GM21717 (cell line): ENCODE measurements around the gene STX19.
"Not testable (repeated sequence)": the region's sequence is repeated elsewhere in the genome, so short reads cannot be mapped to it uniquely, and the experiment has no call there.

Source experiments
- ATAC-seq: cut with Tn5 transposase; IDR thresholded peaks from one replicate; pipeline ENCODE4 v1.9.1; 2021; ENCODE audit warnings: mild to moderate bottlenecking, moderate library complexity; ENCODE audit not compliant: unreplicated experiment

The STX19 gene

GRCh38 chr3:93981649-93982048 lies 46.7 kb downstream of the STX19 start:
- ATAC-seq = no peak

DNA sequence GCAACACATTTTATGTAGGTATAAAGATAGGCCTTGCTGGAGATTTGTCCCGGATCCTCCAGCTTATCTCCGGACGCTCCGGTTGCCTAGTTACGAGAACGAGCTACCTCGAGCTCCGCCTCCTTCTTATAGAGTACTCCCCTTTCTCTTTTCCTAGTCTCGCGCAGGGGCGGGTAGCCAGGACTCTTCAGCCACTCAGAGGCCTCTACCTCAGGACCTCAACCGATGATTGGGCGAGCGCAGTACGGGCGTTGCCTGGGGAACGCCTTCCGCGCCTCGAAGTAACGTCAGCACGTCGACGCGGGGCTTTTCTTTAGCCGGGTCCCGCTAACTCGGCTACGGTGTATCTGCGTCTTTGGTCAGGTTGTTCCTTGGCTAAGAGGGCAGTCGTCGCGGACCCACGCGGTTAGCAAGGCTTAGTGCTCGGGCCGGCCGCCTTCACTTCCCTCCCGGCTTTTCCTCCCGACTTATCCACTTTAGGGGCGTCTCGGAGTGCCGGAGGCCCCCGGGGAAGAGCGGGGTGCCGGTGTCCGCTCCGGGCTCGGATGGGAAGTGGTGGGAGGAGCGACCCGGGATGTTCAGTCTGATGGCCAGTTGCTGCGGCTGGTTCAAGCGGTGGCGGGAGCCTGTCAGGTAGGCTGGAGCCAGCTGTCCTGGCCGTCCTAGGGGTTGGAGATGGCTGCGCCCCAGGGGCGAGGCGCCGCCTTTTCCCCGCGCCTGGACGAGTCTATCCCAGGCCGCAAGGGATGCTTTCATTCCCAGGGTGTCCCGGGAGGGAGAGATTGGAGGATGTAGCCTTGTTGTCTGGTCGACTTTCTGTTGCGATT lies 48.3 kb downstream of the STX19 start, which contains the start of gene ARL13B:
Gene ARL13B, plus strand, starts transcription at position 306 of the 827 bp plus-strand sequence. Its CDS starts 269 bp downstream, at position 575.
- ATAC-seq = peak; percentile 100

- ATAC-seq = peak; percentile 82
These were observed 55.0 kb downstream of the STX19 start, which contains the start of gene PROS1 for GRCh38 chr3:93973131-93974126. TSS of gene PROS1 (minus strand) at chr3:93973896. CDS start at chr3:93973749, 147 bp downstream.

DNA sequence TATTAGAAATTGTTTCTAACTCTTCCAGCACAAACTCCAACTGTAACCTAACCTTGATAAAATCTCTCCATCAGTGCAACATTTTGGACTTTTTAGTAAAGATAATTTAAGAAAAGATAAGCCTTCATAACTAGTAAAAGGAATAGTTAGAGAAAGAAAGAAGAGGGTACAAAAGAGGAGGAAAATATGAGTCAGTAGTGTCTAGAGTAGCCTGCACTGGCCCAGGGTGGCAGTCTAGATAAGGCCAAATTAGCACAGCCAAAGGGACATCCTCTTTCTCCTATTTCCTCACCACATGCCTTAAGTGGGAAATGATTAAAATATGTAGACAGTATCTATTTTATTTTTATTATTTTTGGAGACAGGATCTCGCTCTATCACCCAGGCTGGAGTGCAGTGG lies 58.4 kb downstream of the STX19 start:
- ATAC-seq = no peak

- ATAC-seq = no peak
These were observed 59.0 kb downstream of the STX19 start for GRCh38 chr3:93969443-93969842.

- ATAC-seq = not testable (repeated sequence)
These were observed 63.3 kb downstream of the STX19 start for GRCh38 chr3:93965106-93965505.
